Type B pancreatic cell (in vitro differentiated cells): ENCODE results near the gene WDR27. TPM values are rescaled to one million over a fixed set of nuclear protein-coding genes. Genes with fewer than 3 reads are reported as not detected.
"Not testable (repeated sequence)": the region's sequence is repeated elsewhere in the genome, so short reads cannot be mapped to it uniquely, and the experiment has no call there.

Experiments
- DNase-seq: peaks from one replicate; pipeline ENCODE4 v3.0.0; 2021; ENCODE audit warnings: mixed read lengths; ENCODE audit not compliant: unreplicated experiment; ENCODE audit errors: extremely low spot score
- H3K27ac Mint-ChIP-seq: 2 replicates; pipeline ENCODE4 v1.8.0; 2021; ENCODE audit warnings: mild to moderate bottlenecking, mixed read lengths
- H3K27me3 Mint-ChIP-seq: 2 replicates; pipeline ENCODE4 v1.8.0; 2021; ENCODE audit warnings: mixed read lengths
- H3K36me3 Mint-ChIP-seq: 2 replicates; pipeline ENCODE4 v1.8.0; 2021; ENCODE audit warnings: mixed read lengths
- H3K4me1 Mint-ChIP-seq: one replicate; pipeline ENCODE4 v1.8.0; 2021; ENCODE audit warnings: mixed read lengths; ENCODE audit not compliant: unreplicated experiment
- H3K4me3 Mint-ChIP-seq: 2 replicates; pipeline ENCODE4 v1.8.0; 2021; ENCODE audit warnings: mild to moderate bottlenecking, mixed read lengths
- H3K9me3 Mint-ChIP-seq: 2 replicates; pipeline ENCODE4 v1.8.0; 2021; ENCODE audit warnings: mixed read lengths
- total RNA-seq: library from RNA; stranded (reverse); gene quantifications from 2 replicates; pipeline ENCODE4 v1.2.1, GENCODE V29; 2021; ENCODE audit warnings: low replicate concordance
- TF ChIP-seq, protein P1 (sequence below): fragments of 200-600 bp; sonication (generic); conservative IDR thresholded peaks from 2 replicates; pipeline ENCODE4 v1.5.0; 2021; ENCODE audit warnings: antibody characterized with exemption, mild to moderate bottlenecking

WDR27 gene
- total RNA-seq, 1 donor from 2014 or later = 112 TPM

DNA sequence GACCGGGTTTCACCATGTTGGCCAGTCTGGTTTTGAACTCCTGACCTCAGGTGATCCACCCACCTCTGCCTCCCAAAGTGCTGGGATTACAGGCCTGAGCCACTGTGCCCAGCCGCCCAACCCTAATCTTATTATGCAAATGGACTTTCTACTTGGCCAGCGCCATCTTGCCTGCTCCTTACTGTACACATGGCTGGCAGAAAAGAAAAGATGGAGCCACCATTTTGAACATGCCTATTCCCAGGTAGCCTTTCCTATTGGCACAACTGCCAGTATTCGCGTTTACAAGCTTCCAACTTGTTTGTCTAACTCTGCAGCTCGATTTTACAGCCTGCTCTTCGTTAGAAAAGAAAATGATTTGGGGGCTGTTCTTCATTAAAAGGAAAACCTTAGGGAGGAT lies 84.3 kb downstream of the WDR27 start:
- no peak for DNase-seq
- Mint-ChIP-seq H3K27ac (no peak overlapping the region), H3K4me3 (no peak overlapping the region), H3K4me1 (peaks cover 26% of the 10 kb centered on the region), H3K9me3 (no peaks in the 10 kb centered on the region), H3K27me3 (no peaks in the 10 kb centered on the region), H3K36me3 (peaks cover 33% of the 10 kb centered on the region)
- TF ChIP-seq, protein P1, sequence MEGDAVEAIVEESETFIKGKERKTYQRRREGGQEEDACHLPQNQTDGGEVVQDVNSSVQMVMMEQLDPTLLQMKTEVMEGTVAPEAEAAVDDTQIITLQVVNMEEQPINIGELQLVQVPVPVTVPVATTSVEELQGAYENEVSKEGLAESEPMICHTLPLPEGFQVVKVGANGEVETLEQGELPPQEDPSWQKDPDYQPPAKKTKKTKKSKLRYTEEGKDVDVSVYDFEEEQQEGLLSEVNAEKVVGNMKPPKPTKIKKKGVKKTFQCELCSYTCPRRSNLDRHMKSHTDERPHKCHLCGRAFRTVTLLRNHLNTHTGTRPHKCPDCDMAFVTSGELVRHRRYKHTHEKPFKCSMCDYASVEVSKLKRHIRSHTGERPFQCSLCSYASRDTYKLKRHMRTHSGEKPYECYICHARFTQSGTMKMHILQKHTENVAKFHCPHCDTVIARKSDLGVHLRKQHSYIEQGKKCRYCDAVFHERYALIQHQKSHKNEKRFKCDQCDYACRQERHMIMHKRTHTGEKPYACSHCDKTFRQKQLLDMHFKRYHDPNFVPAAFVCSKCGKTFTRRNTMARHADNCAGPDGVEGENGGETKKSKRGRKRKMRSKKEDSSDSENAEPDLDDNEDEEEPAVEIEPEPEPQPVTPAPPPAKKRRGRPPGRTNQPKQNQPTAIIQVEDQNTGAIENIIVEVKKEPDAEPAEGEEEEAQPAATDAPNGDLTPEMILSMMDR = no peak

DNA sequence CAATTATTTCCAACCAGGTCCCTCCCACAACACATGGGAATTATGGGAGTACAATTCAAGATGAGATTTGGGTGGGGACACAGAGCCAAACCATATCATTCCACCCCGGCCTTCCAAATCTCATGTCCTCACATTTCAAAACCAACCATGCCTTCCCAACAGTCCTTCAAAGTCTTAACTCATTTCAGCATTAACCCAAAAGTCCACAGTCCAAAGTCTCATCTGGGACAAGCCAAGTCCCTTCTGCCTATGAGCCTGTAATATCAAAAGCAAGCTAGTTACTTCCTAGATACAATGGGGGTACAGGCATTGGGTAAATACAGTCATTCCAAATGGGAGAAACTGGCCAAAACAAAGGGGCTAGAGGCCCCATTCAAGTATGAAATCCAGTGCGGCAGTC lies 93.2 kb downstream of the WDR27 start:
- not testable (repeated sequence) for H3K4me3 Mint-ChIP-seq, H3K27ac Mint-ChIP-seq, DNase-seq, H3K9me3 Mint-ChIP-seq, H3K4me1 Mint-ChIP-seq, H3K27me3 Mint-ChIP-seq
- peaks cover 25% of the 10 kb centered on the region for H3K36me3 Mint-ChIP-seq

DNA sequence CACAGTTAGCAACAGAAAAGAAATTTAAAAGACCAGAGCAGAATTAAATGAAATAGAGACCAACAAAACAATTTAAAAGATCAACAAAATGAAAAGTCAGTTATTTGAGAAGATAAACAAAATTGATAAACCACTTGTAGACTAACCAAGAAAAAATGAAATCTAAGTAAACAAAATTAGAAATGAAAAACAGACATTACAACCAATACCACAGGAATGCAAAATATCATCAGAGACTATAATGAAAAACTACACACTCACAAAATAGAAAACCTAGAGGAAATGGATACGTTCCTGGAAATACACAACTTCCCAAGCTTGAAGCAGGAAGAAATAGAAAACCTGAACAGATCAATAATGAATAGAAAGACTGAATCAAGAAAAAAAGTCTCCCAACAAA lies 97.8 kb downstream of the WDR27 start:
- TF ChIP-seq, protein P1 = no peak
- no peak overlapping the region for H3K27ac Mint-ChIP-seq
- H3K36me3 Mint-ChIP-seq = peaks cover 35% of the 10 kb centered on the region
- H3K27me3 Mint-ChIP-seq = no peaks in the 10 kb centered on the region
- H3K4me3 Mint-ChIP-seq = no peak overlapping the region
- DNase-seq = no peak
- no peaks in the 10 kb centered on the region for H3K4me1 Mint-ChIP-seq
- no peaks in the 10 kb centered on the region for H3K9me3 Mint-ChIP-seq

DNA sequence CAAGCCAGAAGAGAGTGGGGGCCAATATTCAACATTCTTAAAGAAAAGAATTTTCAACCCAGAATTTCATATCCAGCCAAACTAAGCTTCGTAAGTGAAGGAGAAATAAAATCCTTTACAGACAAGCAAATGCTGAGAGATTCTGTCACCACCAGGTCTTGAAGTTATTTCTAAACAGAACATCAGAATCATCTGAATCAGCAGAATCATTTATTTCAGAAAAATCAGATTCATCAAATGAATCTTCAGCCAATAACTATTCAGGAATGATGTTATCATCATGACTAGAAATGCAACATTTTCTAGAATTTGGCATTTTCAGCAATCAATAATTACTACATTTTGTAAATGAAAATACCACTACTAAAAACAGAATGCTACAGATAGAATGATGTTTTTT lies 100.7 kb downstream of the WDR27 start:
- not testable (repeated sequence) for H3K27me3 Mint-ChIP-seq, H3K4me3 Mint-ChIP-seq, H3K27ac Mint-ChIP-seq, DNase-seq, H3K9me3 Mint-ChIP-seq, H3K4me1 Mint-ChIP-seq
- peaks cover 32% of the 10 kb centered on the region for H3K36me3 Mint-ChIP-seq

DNA sequence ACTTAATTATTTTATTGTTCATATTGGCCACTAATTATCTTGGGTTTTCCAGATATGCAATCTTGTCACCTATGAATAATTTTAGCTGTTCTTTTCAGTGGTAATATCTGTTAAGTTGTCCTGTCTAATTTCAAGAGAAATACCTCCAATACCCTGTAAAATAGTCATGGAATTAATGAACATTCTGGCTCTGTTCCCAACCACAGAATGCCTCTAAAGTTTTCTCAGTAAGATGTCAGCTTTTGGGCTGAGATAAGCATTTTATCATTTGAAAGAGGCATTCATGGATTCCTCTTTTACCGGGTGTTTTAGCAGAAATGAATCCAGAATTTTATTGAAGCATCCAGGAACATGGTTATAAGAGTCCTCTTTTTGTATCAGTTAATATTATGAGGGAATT lies 109.3 kb downstream of the WDR27 start:
- H3K27me3 Mint-ChIP-seq = no peaks in the 10 kb centered on the region
- TF ChIP-seq, protein P1 = no peak
- H3K9me3 Mint-ChIP-seq = no peaks in the 10 kb centered on the region
- no peak overlapping the region for H3K4me3 Mint-ChIP-seq
- no peaks in the 10 kb centered on the region for H3K4me1 Mint-ChIP-seq
- no peak for DNase-seq
- H3K36me3 Mint-ChIP-seq = peaks cover 4% of the 10 kb centered on the region
- H3K27ac Mint-ChIP-seq = no peak overlapping the region

DNA sequence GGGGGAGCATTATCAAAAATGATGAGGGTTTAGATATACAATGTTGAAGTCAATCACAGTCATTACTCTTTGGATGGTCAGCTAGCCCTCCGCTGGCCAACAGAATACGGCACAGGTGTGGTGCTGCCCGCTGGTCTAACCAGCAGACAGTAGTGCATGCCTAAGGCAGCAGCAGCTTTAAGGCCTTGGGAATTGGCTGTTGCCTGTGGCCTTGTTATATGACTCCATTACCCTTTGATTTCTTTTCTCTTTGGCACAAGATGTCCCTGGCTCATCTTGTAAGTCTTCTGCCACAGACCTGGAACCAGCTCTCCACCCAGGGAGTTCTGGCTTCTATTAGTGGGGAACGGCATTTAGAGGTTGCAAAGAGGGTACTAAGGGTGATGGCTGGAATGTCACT lies 110.2 kb downstream of the WDR27 start:
- Mint-ChIP-seq H3K27me3 (no peaks in the 10 kb centered on the region), H3K4me3 (no peak overlapping the region), H3K9me3 (no peaks in the 10 kb centered on the region), H3K36me3 (no peaks in the 10 kb centered on the region), H3K27ac (no peak overlapping the region), H3K4me1 (no peaks in the 10 kb centered on the region)
- DNase-seq = no peak
- TF ChIP-seq, protein P1 = no peak

DNA sequence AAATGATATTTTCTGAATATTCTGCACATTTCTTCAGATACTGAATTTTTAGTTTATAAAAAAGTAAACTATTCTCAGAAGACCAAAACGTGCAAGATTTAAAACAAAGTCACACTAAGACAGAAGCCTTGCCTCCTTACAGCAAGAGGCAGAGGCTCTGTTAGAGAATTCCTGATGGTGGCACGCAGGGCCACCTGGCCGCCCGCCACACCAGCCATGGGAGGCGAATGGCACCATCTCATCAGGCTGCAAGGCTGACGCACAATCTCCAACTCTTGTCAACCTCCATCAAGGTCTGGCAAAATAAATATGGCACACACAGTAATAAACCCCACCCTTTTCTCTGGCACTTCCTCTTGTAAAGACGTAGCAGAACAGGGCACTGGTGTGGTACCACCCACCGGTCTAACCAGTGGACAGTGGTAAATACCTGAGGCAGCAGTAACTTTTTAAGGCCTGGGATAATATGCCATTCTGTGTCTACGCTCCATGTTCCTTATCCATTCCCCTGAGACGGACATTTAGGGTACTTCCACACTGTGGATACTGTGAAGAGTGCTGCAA lies 111.4 kb downstream of the WDR27 start:
- H3K36me3 Mint-ChIP-seq = peaks cover 7% of the 10 kb centered on the region
- H3K4me1 Mint-ChIP-seq = no peaks in the 10 kb centered on the region
- TF ChIP-seq, protein P1 = no peak
- no peak for DNase-seq
- H3K4me3 Mint-ChIP-seq = no peak overlapping the region
- peaks cover 7% of the 10 kb centered on the region for H3K9me3 Mint-ChIP-seq
- H3K27ac Mint-ChIP-seq = no peak overlapping the region
- no peaks in the 10 kb centered on the region for H3K27me3 Mint-ChIP-seq
